ENCODE results near the gene TANGO6.

The TANGO6 gene

GRCh38 chr16:69100071-69100691 is 256.9 kb downstream of the TANGO6 start:
- DNase-seq (ENCODE audit: low spot score), result no peak

DNA sequence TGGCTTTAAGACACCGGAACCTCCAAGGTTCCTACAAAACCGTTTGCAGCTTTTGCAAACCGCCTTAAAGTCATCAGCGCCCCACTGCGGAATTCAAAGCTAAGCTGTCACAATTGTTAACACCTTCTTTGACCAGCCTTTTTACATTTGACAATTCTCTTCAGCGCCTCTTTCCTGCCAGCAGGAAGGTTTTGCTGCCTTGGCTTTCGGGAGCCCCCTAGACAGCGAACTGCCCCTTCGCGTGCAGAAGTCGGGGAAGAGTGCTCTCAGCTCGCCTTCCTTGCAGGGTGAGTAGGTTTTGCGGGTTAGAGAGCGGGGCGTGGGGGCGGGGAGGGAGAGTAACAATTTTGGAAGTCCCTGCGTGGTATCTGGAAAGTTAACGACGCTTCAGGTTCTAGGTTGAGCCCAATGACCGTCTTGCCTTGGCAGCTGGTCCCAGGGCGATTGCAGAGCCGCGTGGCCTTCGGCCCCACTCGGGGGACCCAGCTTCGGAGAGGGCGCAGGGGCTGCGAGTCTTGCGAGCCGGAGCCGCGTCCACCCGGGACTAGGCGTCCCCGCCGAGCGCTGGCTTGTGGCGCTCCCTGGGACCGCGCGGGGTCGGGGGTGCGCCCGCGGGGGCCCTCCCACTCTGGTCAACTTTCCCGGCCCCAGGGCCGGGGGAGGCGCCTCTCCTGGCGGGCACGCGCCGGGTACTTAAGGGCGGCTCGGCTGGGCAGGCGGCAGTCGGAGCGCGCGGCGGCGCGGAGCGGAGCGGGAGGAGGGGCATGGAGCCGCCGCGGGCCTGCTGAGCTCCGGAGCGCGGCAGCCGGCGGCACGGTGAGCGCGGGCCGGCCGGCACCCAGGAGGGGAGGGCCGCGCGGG is 262.4 kb downstream of the TANGO6 start, which contains the start of gene HAS3:
Gene HAS3 (plus strand): TSS at position 153 of the 861 bp plus-strand sequence. CDS start 3,743 bp downstream, outside the sequence.
- DNase-seq (ENCODE audit: low spot score), result peak; percentile 64

DNA sequence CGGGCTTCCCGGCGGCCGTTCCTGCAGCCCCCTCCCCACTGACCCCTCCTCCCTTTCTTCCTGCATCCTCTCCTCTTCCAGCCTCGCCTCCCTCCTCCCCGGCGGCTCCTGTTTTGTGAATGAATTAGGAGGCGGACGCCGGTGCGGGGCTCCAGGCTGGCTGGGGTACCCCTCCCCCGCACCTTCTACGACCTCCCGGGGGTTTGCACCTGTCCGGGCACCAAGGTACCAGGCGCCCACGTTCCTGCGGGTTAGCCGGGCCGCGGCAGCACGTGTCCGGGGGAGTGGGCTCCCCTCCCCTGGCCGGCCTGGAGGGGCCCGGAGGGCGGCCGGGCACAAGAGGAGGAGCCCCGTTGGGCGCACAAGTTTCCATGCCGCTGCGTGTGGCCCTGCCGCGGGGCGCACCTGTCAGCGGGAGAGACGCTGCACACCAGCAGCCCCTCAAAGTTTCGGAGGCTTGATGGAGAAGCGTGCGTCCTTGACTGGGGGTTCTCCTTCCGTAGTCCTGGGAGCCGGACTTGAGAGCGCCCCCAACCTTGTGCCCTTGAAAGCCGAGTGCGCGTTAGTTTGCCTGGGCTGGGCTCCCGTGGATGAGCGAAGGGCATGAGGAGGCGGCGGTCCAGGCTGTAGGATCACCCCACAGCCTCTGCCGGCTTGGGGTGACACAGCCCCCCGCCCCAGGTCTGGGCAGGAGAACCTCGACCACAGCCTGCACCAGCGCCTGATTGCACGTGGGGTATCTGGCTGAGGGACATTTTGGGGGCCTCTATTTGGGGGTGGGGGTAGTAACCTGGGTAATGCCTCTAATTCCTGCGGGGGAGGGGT is 263.4 kb downstream of the TANGO6 start:
- DNase-seq (ENCODE audit: low spot score), result no peak

DNA sequence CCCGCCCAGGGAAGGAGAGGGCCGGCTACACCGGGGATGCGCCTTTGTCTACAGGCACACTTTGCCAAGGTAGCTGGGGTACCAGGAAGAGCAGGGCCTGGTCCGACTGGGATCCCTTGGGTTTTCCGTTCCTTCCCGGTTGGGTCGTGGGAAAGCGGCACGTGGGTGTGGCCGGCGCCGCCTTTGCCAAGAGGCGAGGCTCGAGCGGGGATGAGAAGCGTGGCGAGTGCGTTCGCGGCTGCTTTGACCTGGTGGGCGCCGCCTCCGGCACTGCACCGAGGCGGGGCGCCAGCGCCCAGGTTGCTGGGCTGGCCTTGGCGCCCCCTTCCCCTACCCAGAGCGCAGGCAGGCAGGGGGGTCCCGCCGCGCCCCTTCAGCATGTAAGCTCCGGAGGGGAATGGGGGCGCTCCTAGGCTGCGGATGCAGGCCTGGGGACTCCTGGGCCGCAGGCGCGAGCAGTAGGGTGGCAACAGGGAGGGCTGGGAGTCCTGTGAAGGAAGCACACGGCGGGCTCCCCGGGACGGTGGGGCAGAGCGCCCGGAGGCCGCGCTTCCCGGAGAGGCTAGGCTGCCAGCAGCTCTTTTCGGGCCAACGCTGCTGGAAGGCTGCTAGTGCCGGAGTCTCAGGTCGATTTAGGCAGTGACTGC is 264.1 kb downstream of the TANGO6 start:
- DNase-seq (ENCODE audit: low spot score), result no peak

- no peak for DNase-seq (ENCODE audit: low spot score)
Observed at GRCh38 chr16:69108064-69108904, 265.0 kb downstream of the TANGO6 start.

DNA sequence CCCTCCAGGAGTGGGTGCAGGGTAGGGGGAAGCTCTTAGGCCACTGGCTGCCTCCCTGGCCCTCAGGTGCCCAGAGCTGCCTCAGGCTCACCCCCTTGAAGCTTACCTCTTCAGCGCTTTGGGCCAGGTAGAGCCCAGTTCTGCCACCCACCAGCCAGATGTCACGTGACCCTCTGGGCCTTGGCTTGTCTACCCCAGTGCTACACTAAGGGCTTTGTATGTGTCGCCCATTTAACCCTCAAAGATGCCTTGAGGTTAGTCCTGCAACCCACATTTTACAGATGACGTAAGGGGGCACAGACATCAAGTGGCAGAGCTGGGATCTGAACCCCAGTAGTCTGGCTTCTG is 265.5 kb downstream of the TANGO6 start:
- no peak for DNase-seq (ENCODE audit: low spot score)

DNA sequence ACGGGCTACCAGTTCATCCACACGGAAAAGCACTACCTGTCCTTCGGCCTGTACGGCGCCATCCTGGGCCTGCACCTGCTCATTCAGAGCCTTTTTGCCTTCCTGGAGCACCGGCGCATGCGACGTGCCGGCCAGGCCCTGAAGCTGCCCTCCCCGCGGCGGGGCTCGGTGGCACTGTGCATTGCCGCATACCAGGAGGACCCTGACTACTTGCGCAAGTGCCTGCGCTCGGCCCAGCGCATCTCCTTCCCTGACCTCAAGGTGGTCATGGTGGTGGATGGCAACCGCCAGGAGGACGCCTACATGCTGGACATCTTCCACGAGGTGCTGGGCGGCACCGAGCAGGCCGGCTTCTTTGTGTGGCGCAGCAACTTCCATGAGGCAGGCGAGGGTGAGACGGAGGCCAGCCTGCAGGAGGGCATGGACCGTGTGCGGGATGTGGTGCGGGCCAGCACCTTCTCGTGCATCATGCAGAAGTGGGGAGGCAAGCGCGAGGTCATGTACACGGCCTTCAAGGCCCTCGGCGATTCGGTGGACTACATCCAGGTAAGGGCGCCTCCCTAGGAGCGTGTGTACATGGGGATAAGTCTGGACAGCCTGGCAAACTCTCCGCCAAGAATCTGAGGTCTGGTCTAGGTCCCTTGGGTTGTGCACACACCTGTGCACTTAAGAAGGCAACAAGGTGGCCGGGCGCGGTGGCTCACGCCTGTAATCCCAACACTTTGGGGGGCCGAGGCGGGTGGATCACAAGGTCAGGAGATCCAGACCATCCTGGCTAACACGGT is 266.3 kb downstream of the TANGO6 start:
- DNase-seq (ENCODE audit: low spot score), result no peak

GRCh38 chr16:69110406-69110805 is 267.1 kb downstream of the TANGO6 start:
- no peak for DNase-seq (ENCODE audit: low spot score)

DNA sequence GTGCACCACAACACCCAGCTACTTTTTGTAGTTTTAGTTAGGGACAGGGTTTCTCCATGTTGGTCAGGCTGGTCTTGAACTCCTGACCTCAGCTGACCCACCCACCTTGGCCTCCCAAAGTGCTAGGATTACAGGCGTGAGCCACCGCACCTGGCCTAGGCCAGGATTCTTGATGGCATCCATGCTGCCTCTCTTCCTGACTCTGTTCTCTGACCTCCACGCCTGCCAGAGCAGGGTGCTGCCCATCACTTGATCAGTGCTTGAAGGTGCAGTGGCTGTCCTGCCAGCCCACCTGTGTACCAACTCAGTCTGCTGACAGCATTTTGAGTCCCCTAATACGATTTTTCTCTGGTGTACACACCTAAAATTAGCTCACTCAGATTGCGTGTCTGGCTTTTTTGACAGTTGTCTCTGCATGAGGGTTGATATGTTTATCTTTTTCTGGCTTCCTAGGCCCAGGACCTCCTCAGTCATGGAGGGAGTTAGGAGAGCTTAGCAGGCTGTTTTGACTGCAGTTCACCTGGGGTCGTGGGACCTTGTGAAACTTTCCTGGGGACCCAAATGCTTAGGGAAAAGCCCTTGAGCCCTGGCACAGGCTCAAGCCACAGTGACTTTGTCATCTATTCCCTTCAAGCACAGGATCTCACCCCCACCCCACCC is 268.0 kb downstream of the TANGO6 start:
- DNase-seq (ENCODE audit: low spot score), result no peak

DNA sequence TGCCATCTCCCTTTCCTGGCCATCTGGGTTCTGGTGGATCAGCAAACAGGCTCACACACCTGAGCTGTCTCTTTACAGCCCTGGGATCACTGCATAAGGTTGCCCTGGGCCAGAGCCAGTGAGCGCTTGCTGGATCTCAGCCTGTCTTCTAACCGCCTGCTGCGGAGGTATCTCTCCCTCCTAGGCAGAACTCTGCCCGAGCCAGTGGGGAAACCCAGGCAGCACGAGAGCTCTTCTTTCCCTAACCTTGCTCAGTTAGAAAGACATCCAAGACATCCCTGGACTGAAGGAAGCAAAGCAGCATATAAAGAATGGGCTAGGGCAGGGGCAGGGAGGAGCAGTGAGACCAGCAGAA is 268.5 kb downstream of the TANGO6 start:
- DNase-seq (ENCODE audit: low spot score), result no peak

- no peak for DNase-seq (ENCODE audit: low spot score)
Observed at GRCh38 chr16:69112285-69113129, 269.2 kb downstream of the TANGO6 start.

- no peak for DNase-seq (ENCODE audit: low spot score)
Observed at GRCh38 chr16:69113216-69113615, 269.9 kb downstream of the TANGO6 start.

DNA sequence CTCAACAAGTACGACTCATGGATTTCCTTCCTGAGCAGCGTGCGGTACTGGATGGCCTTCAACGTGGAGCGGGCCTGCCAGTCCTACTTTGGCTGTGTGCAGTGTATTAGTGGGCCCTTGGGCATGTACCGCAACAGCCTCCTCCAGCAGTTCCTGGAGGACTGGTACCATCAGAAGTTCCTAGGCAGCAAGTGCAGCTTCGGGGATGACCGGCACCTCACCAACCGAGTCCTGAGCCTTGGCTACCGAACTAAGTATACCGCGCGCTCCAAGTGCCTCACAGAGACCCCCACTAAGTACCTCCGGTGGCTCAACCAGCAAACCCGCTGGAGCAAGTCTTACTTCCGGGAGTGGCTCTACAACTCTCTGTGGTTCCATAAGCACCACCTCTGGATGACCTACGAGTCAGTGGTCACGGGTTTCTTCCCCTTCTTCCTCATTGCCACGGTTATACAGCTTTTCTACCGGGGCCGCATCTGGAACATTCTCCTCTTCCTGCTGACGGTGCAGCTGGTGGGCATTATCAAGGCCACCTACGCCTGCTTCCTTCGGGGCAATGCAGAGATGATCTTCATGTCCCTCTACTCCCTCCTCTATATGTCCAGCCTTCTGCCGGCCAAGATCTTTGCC is 271.1 kb downstream of the TANGO6 start:
- no peak for DNase-seq (ENCODE audit: low spot score)

DNA sequence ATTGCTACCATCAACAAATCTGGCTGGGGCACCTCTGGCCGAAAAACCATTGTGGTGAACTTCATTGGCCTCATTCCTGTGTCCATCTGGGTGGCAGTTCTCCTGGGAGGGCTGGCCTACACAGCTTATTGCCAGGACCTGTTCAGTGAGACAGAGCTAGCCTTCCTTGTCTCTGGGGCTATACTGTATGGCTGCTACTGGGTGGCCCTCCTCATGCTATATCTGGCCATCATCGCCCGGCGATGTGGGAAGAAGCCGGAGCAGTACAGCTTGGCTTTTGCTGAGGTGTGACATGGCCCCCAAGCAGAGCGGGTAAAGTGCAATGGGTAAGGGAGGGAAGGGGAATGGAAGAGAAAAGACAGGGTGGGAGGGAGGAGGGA is 271.6 kb downstream of the TANGO6 start:
- DNase-seq (ENCODE audit: low spot score), result no peak

- DNase-seq (ENCODE audit: low spot score), result no peak
Observed at GRCh38 chr16:69115361-69115760, 272.0 kb downstream of the TANGO6 start.

- DNase-seq (ENCODE audit: low spot score), result no peak
Observed at GRCh38 chr16:69115837-69116236, 272.5 kb downstream of the TANGO6 start.

DNA sequence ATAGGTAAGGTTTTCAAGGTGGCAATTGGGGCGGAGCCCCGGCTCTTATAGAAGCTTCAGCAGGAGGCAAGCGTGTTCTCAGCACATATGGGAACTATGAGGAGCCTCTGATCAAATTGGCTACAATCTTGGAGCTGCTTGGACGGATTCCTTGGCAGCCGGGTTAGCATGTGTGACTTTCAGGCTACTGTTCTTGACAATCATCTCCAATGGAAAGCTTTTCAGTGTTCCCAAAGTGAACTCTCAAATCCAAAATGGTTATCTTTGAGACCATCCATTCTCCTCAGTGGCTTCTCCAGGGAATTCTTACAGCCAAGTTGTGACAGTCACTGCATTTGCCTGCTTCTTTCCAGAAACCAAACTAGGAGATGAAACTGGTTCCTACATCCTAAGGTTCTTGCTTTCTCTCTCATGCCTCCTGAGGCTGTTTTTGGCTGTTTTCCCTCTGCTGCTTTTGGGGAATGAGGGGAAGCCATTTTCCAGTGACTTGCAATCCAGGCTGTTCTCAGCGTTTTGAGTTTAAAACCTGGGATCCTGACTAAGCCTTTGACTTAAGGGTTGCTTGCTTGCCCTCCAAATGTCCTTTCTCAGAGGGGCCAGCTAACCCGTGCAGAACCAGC is 273.0 kb downstream of the TANGO6 start:
- no peak for DNase-seq (ENCODE audit: low spot score)

- no peak for DNase-seq (ENCODE audit: low spot score)
Observed at GRCh38 chr16:69116906-69117305, 273.6 kb downstream of the TANGO6 start.

All from putamen (tissue), 1 donor.